AG10803 (cell line): ENCODE measurements around the gene EEF2.
A peak's percentile ranks its signal among the peaks of the same experiment; 100 is the strongest.

Source experiments
- DNase-seq: peaks from one replicate; pipeline ENCODE4 v3.0.0; 2010; ENCODE audit warnings: low read depth
- H3K4me3 ChIP-seq: 2 replicates; pipeline ENCODE4 v1.5.1; 2011; ENCODE audit warnings: mild to moderate bottlenecking, low read length, control low read depth
- TF ChIP-seq, protein P1 (sequence below): conservative IDR thresholded peaks from 2 replicates; pipeline ENCODE4 v1.5.1; 2011; ENCODE audit warnings: mild to moderate bottlenecking, low read length, control low read depth, inconsistent platforms

EEF2 gene

DNA sequence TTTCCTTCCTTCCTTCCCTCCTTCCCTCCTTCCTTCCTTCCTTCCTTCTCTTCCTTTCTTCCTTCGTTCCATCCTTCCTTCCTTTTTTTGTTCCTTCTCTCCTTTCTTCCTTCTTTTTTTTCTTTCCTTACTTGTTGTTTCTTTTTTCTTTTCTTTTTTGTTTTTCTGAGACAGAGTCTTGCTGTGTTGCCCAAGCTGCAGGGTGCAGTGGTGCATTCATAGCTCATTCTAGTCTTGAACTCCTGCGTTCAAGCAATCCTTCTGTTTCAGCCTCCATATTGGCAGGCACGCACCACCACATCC lies 5.5 kb upstream of the EEF2 start:
- no peak for DNase-seq
- no peak overlapping the region for H3K4me3 ChIP-seq
- TF ChIP-seq, protein P1, sequence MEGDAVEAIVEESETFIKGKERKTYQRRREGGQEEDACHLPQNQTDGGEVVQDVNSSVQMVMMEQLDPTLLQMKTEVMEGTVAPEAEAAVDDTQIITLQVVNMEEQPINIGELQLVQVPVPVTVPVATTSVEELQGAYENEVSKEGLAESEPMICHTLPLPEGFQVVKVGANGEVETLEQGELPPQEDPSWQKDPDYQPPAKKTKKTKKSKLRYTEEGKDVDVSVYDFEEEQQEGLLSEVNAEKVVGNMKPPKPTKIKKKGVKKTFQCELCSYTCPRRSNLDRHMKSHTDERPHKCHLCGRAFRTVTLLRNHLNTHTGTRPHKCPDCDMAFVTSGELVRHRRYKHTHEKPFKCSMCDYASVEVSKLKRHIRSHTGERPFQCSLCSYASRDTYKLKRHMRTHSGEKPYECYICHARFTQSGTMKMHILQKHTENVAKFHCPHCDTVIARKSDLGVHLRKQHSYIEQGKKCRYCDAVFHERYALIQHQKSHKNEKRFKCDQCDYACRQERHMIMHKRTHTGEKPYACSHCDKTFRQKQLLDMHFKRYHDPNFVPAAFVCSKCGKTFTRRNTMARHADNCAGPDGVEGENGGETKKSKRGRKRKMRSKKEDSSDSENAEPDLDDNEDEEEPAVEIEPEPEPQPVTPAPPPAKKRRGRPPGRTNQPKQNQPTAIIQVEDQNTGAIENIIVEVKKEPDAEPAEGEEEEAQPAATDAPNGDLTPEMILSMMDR = no peak

DNA sequence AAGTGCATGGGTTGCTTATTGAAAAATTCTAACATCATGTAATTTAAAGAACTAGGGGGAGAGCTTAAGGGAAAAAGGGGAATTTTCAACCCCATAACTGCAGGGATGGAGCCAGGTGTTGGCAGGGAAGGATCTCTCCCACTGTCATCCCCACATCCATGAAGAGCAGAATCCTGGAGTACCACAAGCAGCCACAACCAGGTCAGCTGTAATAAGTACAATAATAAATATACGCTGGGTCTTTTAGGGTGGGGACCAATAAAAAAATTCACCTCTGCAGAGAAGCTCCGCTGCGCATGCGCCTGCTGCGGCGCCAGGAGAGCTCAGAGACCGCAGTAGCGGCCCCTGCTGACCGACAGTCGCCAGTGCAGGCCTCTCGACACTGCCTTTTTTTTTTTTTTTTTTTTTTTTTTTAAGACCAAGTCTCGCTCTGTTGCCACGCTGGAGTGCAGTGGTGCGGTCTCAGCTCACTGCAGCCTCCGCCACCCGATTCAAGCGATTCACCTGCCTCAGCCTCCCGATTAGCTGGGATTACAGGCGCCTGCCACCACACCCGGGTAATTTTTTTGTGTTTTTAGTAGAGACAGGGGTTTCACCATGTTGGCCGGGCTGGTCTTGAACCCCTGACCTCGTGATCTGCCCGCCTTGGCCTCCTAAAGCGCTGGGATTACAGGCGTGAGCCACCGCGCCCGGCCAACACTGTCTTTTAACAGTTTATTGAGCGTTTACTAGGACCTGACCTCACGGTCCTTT lies 2.5 kb upstream of the EEF2 start:
- peak overlapping the region; percentile 34 for H3K4me3 ChIP-seq
- peak; percentile 72 for DNase-seq
- TF ChIP-seq, protein P1 = peak; percentile 82

DNA sequence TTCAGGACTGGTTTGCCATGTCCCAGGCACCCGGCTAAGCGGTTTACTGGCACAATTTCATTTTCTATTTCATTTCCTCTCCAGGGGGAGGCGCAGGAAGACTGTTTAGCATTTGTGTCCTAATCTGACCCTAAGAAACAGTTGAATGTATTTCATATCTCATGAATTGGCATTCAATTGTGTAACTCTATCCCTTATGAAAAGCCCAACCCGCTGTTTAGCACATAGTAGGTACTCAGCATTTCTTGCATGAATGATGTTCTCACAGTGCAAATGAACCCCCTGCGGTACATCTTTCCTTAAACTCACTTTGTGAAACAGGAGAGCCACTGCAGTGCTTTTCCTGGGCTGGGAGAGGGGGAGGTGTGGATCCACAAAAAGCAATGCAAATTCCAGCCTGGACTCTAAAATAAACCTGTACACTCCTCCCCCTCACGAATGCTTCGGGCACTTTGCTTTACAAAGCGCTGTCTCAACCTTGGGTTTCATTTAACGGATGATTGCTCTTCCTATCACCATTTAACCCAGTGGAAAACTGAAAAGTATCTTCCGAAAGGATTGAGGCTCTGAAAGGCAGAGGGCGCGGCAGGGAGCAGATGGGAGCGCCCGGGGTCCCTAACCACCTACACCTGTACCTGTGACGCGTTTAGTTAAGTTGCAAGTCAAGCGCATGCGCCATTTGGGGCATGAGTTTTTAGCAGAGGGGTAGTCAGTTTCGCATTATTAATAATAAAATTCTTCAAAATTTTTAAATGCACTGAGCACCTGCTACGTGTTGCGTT lies 1.2 kb upstream of the EEF2 start:
- peak; percentile 80 for DNase-seq
- H3K4me3 ChIP-seq = peak overlapping the region; percentile 66
- TF ChIP-seq, protein P1 = peak; percentile 71

DNA sequence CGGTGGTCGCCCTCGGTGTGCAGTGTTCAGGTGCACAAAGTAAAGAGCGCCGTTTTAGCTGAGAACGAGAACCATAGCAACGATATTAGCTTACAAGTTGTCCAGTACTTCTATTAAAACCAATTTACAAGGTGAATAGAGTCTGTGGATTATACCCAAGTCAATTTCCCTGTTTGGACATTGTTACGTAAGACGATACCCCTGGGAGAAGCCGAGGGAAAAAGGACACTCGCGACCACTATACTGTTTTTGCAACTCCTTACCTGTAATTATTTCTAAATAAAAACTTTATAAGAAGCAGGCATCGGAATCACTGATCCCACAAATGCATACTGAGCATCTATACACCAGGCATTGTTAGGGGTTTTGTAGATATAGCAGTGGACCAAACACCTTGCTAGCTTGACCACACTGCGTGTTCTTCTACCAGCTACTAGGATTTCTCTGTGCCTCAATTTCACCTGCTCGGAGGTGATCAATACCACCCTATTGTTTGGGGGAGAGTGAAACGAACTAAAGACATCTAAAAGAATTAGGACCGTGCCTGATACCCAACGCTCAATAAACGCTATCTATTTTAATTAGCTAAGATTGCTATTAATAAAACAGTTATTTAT lies 488 bp upstream of the EEF2 start:
- H3K4me3 ChIP-seq = peak overlapping the region; percentile 66
- TF ChIP-seq, protein P1 = no peak
- DNase-seq = no peak

DNA sequence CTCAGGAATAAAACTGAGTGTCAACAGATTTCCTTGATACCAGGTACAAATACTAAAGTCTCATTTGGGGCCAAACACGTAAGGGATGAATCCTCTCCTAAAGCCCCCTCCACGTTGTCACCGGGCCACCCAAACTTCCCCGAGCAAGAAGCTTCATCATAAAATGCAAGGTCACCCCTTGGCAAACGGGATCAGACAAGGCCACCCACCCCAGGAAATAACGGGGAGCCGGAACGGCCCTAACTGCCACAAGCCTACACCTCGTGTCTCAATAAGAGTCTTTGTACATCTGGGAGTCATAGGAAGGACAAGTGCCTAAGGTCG lies 717 bp downstream of the EEF2 start:
- H3K4me3 ChIP-seq = peak overlapping the region; percentile 83
- TF ChIP-seq, protein P1 = no peak
- no peak for DNase-seq

DNA sequence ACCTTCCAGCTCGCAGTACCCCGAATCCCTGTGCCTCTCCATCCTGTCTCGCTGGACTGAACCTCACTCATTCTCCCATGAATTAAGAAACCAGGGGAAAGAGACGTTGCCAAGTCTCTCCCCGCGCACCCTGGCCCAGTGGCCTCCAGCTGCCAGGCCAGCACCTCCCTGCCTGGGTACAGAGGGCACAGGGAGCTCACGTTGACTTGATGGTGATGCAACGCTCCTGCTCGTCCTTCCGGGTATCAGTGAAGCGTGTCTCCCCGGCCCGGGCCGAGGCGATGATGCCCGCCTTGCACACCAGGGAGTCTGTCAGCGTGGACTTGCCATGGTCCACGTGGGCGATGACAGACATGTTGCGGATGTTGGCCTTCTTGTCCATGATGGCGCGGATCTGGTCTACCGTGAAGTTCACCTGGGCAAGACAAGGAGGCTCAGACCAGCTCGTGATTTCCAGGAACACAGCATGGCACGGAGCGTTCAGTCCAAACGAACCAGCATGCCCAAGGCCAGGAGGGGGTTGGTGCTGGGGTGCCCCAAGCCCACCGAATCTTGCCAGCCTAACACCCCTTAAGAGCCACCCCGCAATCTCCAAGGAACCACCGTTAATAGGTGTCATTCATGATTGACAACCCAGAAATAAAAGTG lies 1.2 kb downstream of the EEF2 start:
- peak; percentile 66 for DNase-seq

More for the DNA sequence above, 1.2 kb downstream of the EEF2 start:
- peak overlapping the region; percentile 83 for H3K4me3 ChIP-seq
- TF ChIP-seq, protein P1 = no peak
